ENCODE results near the gene PDCD4. TPM values are rescaled to one million over a fixed set of nuclear protein-coding genes. Genes with fewer than 3 reads are reported as not detected.

The PDCD4 gene
- total RNA-seq: 10 to 100 TPM; 81.8 to 96.4 TPM
- 100 to 1,000 TPM; 112 to 123 TPM for polyA plus RNA-seq (ENCODE audit: insufficient read length in 2 of 2)
- long read RNA-seq, donor 1, transcript PDCD4-201 (12 exons, 3,602 nt): major isoform, 12 of 70 reads
- long read RNA-seq, donor 1, partial matches to known transcripts: 49 of 70 reads
- long read RNA-seq, donor 1, other reads (novel, unspliced or antisense): 9 of 70 reads
- long read RNA-seq, donor 2, partial matches to known transcripts: 13 of 16 reads
- long read RNA-seq, donor 2, other reads (novel, unspliced or antisense): 0 of 16 reads
- long read RNA-seq, donor 3, partial matches to known transcripts: 0 of 4 reads
- long read RNA-seq, donor 3, other reads (novel, unspliced or antisense): 0 of 4 reads
- long read RNA-seq, donor 4, partial matches to known transcripts: 82 of 93 reads
- long read RNA-seq, donor 4, other reads (novel, unspliced or antisense): 7 of 93 reads

- Histone ChIP-seq H3K36me3 (ENCODE audit: control insufficient read depth, insufficient read depth, low read length) (no peaks in the 10 kb centered on the region), H3K4me1 (ENCODE audit: control insufficient read depth, insufficient read depth, low read length) (peaks cover 11% of the 10 kb centered on the region), H3K4me3 (ENCODE audit: low read depth, low read length) (peak within 1 kb of the TSS; percentile 85), H3K9me3 (ENCODE audit: control insufficient read depth, insufficient read depth, low read length) (no peaks in the 10 kb centered on the region), H3K27ac (ENCODE audit: low read depth, low read length) (peak within 1 kb of the TSS; percentile 97), H3K27me3 (ENCODE audit: control insufficient read depth, insufficient read depth, low read length) (no peaks in the 10 kb centered on the region)
- under 1% methylated on average over 44 of the region's 47 CpGs for WGBS (ENCODE audit: insufficient coverage)
- peak; percentile 94 to 100 (median 98) for DNase-seq (ENCODE audit: low read depth in 4 of 6, low spot score in 6 of 6)
Measured at GRCh38 chr10:110871298-110872084, at the start of gene PDCD4. TSS of gene PDCD4 (plus strand) at chr10:110871928. CDS start at chr10:110876028, 4,100 bp downstream.

- H3K27ac ChIP-seq (ENCODE audit: low read depth, low read length): peak overlapping the region; percentile 29
- H3K27me3 ChIP-seq (ENCODE audit: control insufficient read depth, insufficient read depth, low read length): no peaks in the 10 kb centered on the region
- WGBS (ENCODE audit: insufficient coverage): 0% methylated on average over 1 of the region's 4 CpGs
- no peaks in the 10 kb centered on the region for H3K9me3 ChIP-seq (ENCODE audit: control insufficient read depth, insufficient read depth, low read length)
- H3K36me3 ChIP-seq (ENCODE audit: control insufficient read depth, insufficient read depth, low read length): no peaks in the 10 kb centered on the region
- H3K4me3 ChIP-seq (ENCODE audit: low read depth, low read length): no peak overlapping the region
- DNase-seq (ENCODE audit: low read depth in 4 of 6, low spot score in 6 of 6): peak in 1 of 6 donors; percentile 76
- peaks cover 36% of the 10 kb centered on the region for H3K4me1 ChIP-seq (ENCODE audit: control insufficient read depth, insufficient read depth, low read length)
Measured at GRCh38 chr10:110822035-110822711, 49.6 kb upstream of the PDCD4 start.

GRCh38 chr10:110822712-110823311, 48.9 kb upstream of the PDCD4 start:
- H3K4me3 ChIP-seq (ENCODE audit: low read depth, low read length): no peak overlapping the region
- H3K9me3 ChIP-seq (ENCODE audit: control insufficient read depth, insufficient read depth, low read length): no peaks in the 10 kb centered on the region
- peaks cover 38% of the 10 kb centered on the region for H3K4me1 ChIP-seq (ENCODE audit: control insufficient read depth, insufficient read depth, low read length)
- H3K27me3 ChIP-seq (ENCODE audit: control insufficient read depth, insufficient read depth, low read length): no peaks in the 10 kb centered on the region
- DNase-seq (ENCODE audit: low read depth in 4 of 6, low spot score in 6 of 6): peak in 3 of 6 donors; percentile 55 to 96 (median 90)
- 0% methylated on average over 1 of the region's 8 CpGs for WGBS (ENCODE audit: insufficient coverage)
- peak overlapping the region; percentile 26 for H3K27ac ChIP-seq (ENCODE audit: low read depth, low read length)
- no peaks in the 10 kb centered on the region for H3K36me3 ChIP-seq (ENCODE audit: control insufficient read depth, insufficient read depth, low read length)

GRCh38 chr10:110824152-110824441, 47.6 kb upstream of the PDCD4 start:
- Histone ChIP-seq H3K27ac (ENCODE audit: low read depth, low read length) (no peak overlapping the region), H3K4me1 (ENCODE audit: control insufficient read depth, insufficient read depth, low read length) (peaks cover 43% of the 10 kb centered on the region)
- no CpG with 5 or more reads among the region's 1 CpG for WGBS (ENCODE audit: insufficient coverage)

GRCh38 chr10:110824660-110825059, 47.1 kb upstream of the PDCD4 start:
- peaks cover 48% of the 10 kb centered on the region for H3K4me1 ChIP-seq (ENCODE audit: control insufficient read depth, insufficient read depth, low read length)
- 86% methylated on average over 1 of the region's 5 CpGs for WGBS (ENCODE audit: insufficient coverage)
- no peak for DNase-seq (ENCODE audit: low read depth in 4 of 6, low spot score in 6 of 6)
- H3K9me3 ChIP-seq (ENCODE audit: control insufficient read depth, insufficient read depth, low read length): no peaks in the 10 kb centered on the region
- no peaks in the 10 kb centered on the region for H3K27me3 ChIP-seq (ENCODE audit: control insufficient read depth, insufficient read depth, low read length)
- H3K4me3 ChIP-seq (ENCODE audit: low read depth, low read length): no peak overlapping the region
- no peaks in the 10 kb centered on the region for H3K36me3 ChIP-seq (ENCODE audit: control insufficient read depth, insufficient read depth, low read length)
- no peak overlapping the region for H3K27ac ChIP-seq (ENCODE audit: low read depth, low read length)

More at GRCh38 chr10:110824152-110824441, 47.6 kb upstream of the PDCD4 start:
- no peak for DNase-seq (ENCODE audit: low read depth in 4 of 6, low spot score in 6 of 6)
- H3K9me3 ChIP-seq (ENCODE audit: control insufficient read depth, insufficient read depth, low read length): no peaks in the 10 kb centered on the region
- no peaks in the 10 kb centered on the region for H3K27me3 ChIP-seq (ENCODE audit: control insufficient read depth, insufficient read depth, low read length)
- H3K36me3 ChIP-seq (ENCODE audit: control insufficient read depth, insufficient read depth, low read length): no peaks in the 10 kb centered on the region
- H3K4me3 ChIP-seq (ENCODE audit: low read depth, low read length): no peak overlapping the region

GRCh38 chr10:110825508-110825907, 46.2 kb upstream of the PDCD4 start:
- no peak overlapping the region for H3K4me3 ChIP-seq (ENCODE audit: low read depth, low read length)
- H3K27me3 ChIP-seq (ENCODE audit: control insufficient read depth, insufficient read depth, low read length): no peaks in the 10 kb centered on the region
- H3K4me1 ChIP-seq (ENCODE audit: control insufficient read depth, insufficient read depth, low read length): peaks cover 45% of the 10 kb centered on the region
- no peaks in the 10 kb centered on the region for H3K36me3 ChIP-seq (ENCODE audit: control insufficient read depth, insufficient read depth, low read length)
- H3K27ac ChIP-seq (ENCODE audit: low read depth, low read length): no peak overlapping the region
- no peak for DNase-seq (ENCODE audit: low read depth in 4 of 6, low spot score in 6 of 6)
- whole genome bisulfite sequencing (ENCODE audit: insufficient coverage): 71% methylated on average over 1 of the region's 1 CpG
- H3K9me3 ChIP-seq (ENCODE audit: control insufficient read depth, insufficient read depth, low read length): no peaks in the 10 kb centered on the region

GRCh38 chr10:110827410-110827809, 44.3 kb upstream of the PDCD4 start:
- no peaks in the 10 kb centered on the region for H3K36me3 ChIP-seq (ENCODE audit: control insufficient read depth, insufficient read depth, low read length)
- peak in 1 of 6 donors; percentile 13 for DNase-seq (ENCODE audit: low read depth in 4 of 6, low spot score in 6 of 6)
- WGBS (ENCODE audit: insufficient coverage): 84% methylated on average over 2 of the region's 4 CpGs
- no peaks in the 10 kb centered on the region for H3K27me3 ChIP-seq (ENCODE audit: control insufficient read depth, insufficient read depth, low read length)
- H3K27ac ChIP-seq (ENCODE audit: low read depth, low read length): no peak overlapping the region
- peaks cover 30% of the 10 kb centered on the region for H3K4me1 ChIP-seq (ENCODE audit: control insufficient read depth, insufficient read depth, low read length)
- H3K9me3 ChIP-seq (ENCODE audit: control insufficient read depth, insufficient read depth, low read length): no peaks in the 10 kb centered on the region
- no peak overlapping the region for H3K4me3 ChIP-seq (ENCODE audit: low read depth, low read length)

- peaks cover 25% of the 10 kb centered on the region for H3K4me1 ChIP-seq (ENCODE audit: control insufficient read depth, insufficient read depth, low read length)
- no peaks in the 10 kb centered on the region for H3K36me3 ChIP-seq (ENCODE audit: control insufficient read depth, insufficient read depth, low read length)
- H3K27me3 ChIP-seq (ENCODE audit: control insufficient read depth, insufficient read depth, low read length): no peaks in the 10 kb centered on the region
- H3K27ac ChIP-seq (ENCODE audit: low read depth, low read length): no peak overlapping the region
- DNase-seq (ENCODE audit: low read depth in 4 of 6, low spot score in 6 of 6): peak in 2 of 6 donors; percentile 24 to 40
- H3K4me3 ChIP-seq (ENCODE audit: low read depth, low read length): no peak overlapping the region
- WGBS (ENCODE audit: insufficient coverage): 70% methylated on average over 1 of the region's 8 CpGs
- no peaks in the 10 kb centered on the region for H3K9me3 ChIP-seq (ENCODE audit: control insufficient read depth, insufficient read depth, low read length)
Measured at GRCh38 chr10:110827875-110828274, 43.9 kb upstream of the PDCD4 start.

GRCh38 chr10:110828525-110828924, 43.2 kb upstream of the PDCD4 start:
- no peak overlapping the region for H3K27ac ChIP-seq (ENCODE audit: low read depth, low read length)
- DNase-seq (ENCODE audit: low read depth in 4 of 6, low spot score in 6 of 6): no peak
- H3K27me3 ChIP-seq (ENCODE audit: control insufficient read depth, insufficient read depth, low read length): no peaks in the 10 kb centered on the region
- H3K9me3 ChIP-seq (ENCODE audit: control insufficient read depth, insufficient read depth, low read length): no peaks in the 10 kb centered on the region
- H3K4me3 ChIP-seq (ENCODE audit: low read depth, low read length): no peak overlapping the region
- 67% methylated on average over 1 of the region's 2 CpGs for WGBS (ENCODE audit: insufficient coverage)
- peaks cover 21% of the 10 kb centered on the region for H3K4me1 ChIP-seq (ENCODE audit: control insufficient read depth, insufficient read depth, low read length)
- H3K36me3 ChIP-seq (ENCODE audit: control insufficient read depth, insufficient read depth, low read length): no peaks in the 10 kb centered on the region
